Breast epithelium (tissue), 4 donors: Measurements from ENCODE around the gene AGAP5. TPM values are rescaled to one million over a fixed set of nuclear protein-coding genes. Genes with fewer than 3 reads are reported as not detected.

ENCODE experiments used
- DNase-seq, 2 donors: peaks; one replicate each; pipeline ENCODE4 v3.0.0-alpha.2; 2019; ENCODE audit warnings: low spot score in 2 of 2
- H3K27ac ChIP-seq, 2 donors: fragments of 200-600 bp; sonication (generic) in 1 of 2; one replicate each; pipeline ENCODE4 v1.5.1; 2016 to 2019; ENCODE audit warnings: mild to moderate bottlenecking in 1 of 2
- H3K27me3 ChIP-seq, 2 donors: fragments of 200-600 bp; sonication (generic) in 1 of 2; one replicate each; pipeline versions ENCODE4 v1.5.1 to v1.6.0; 2017 to 2019; ENCODE audit warnings: control low read depth in 1 of 2, mild to moderate bottlenecking in 1 of 2
- H3K36me3 ChIP-seq: fragments of 200-600 bp; one replicate; pipeline ENCODE4 v1.5.1; 2019
- H3K4me1 ChIP-seq, 2 donors: fragments of 200-600 bp; sonication (generic); one replicate each; pipeline ENCODE4 v1.5.1; 2016 to 2019; ENCODE audit warnings: control low read depth in 1 of 2
- H3K4me3 ChIP-seq, 3 donors: fragments of 200-600 bp; sonication (generic); 1 replicate in 2 of 3; 2 replicates in 1 of 3; pipeline ENCODE4 v1.5.1; 2016 to 2019; ENCODE audit warnings: mild to moderate bottlenecking in 3 of 3, moderate library complexity in 2 of 3
- H3K9me3 ChIP-seq, 2 donors: fragments of 200-600 bp; sonication (generic) in 1 of 2; one replicate each; pipeline ENCODE4 v1.5.1; 2016 to 2019; ENCODE audit warnings: control low read depth in 1 of 2
- POLR2A ChIP-seq: fragments of 450-650 bp; IDR thresholded peaks from one replicate; pipeline ENCODE4 v1.6.1; 2016; ENCODE audit warnings: antibody characterized with exemption, mild to moderate bottlenecking, moderate library complexity
- POLR2AphosphoS5 ChIP-seq, 3 donors: sonication (generic); formaldehyde crosslinking; IDR thresholded peaks; one replicate each; pipeline ENCODE4 v1.6.1; 2017; ENCODE audit warnings: antibody characterized with exemption in 3 of 3
- intact Hi-C: fragments of 100-400 bp; cut with DNase I; formaldehyde crosslinking; loops from one replicate; pipeline ENCODE4 v1.15.1; 2023; ENCODE audit warnings: low total_unique reads
- total RNA-seq, 3 donors: library from RNA; depleted of rRNA; stranded (reverse); fragments of >200 nt; gene quantifications; one replicate each; pipeline ENCODE4 v1.1.0, GENCODE V29; 2016
- TF ChIP-seq, protein P1 (sequence below), 3 donors: fragments of 450-650 bp; IDR thresholded peaks; one replicate each; pipeline ENCODE4 v1.5.1; 2016 to 2017; ENCODE audit warnings: antibody characterized with exemption in 3 of 3, mild to moderate bottlenecking in 3 of 3, moderate library complexity in 3 of 3

Gene AGAP5
- total RNA-seq, 3 donors from 2014 or later: 5.4 to 11.7 (median 7.9) TPM

DNA sequence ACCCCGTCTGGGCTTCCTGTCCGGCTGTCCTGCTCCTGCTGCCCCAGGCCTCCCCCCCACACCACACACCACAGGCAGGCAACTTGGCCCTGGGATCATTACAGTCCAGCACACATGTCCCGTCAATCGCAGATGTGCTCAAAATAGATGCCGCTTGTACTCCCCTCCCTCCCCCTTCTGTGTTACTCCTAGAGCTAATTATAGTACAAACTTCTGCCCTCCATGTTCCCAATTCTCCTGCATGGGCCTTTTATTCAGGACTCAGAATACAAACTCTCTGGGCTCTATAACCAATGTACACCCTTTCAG lies 42.0 kb downstream of the AGAP5 start, which contains the start of gene SYNPO2L:
TSS of gene SYNPO2L (minus strand) at position 40 of the 309 bp plus-strand sequence. CDS start 107 bp downstream, outside the sequence.
- no peaks in the 10 kb centered on the region for H3K27me3 ChIP-seq
- TF ChIP-seq POLR2A (no peak), POLR2AphosphoS5 (IDR thresholded peaks at IDR 0.05) (no peak)
- TF ChIP-seq, protein P1, sequence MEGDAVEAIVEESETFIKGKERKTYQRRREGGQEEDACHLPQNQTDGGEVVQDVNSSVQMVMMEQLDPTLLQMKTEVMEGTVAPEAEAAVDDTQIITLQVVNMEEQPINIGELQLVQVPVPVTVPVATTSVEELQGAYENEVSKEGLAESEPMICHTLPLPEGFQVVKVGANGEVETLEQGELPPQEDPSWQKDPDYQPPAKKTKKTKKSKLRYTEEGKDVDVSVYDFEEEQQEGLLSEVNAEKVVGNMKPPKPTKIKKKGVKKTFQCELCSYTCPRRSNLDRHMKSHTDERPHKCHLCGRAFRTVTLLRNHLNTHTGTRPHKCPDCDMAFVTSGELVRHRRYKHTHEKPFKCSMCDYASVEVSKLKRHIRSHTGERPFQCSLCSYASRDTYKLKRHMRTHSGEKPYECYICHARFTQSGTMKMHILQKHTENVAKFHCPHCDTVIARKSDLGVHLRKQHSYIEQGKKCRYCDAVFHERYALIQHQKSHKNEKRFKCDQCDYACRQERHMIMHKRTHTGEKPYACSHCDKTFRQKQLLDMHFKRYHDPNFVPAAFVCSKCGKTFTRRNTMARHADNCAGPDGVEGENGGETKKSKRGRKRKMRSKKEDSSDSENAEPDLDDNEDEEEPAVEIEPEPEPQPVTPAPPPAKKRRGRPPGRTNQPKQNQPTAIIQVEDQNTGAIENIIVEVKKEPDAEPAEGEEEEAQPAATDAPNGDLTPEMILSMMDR (IDR thresholded peaks at IDR 0.05): no peak
- H3K27ac ChIP-seq: no peak within 1 kb of the TSS
- H3K4me1 ChIP-seq: no peaks in the 10 kb centered on the region
- no peak within 1 kb of the TSS for H3K4me3 ChIP-seq
- H3K36me3 ChIP-seq: no peaks in the 10 kb centered on the region
- intact Hi-C loops: no loop called here
- DNase-seq: no peak
- H3K9me3 ChIP-seq: no peaks in the 10 kb centered on the region

DNA sequence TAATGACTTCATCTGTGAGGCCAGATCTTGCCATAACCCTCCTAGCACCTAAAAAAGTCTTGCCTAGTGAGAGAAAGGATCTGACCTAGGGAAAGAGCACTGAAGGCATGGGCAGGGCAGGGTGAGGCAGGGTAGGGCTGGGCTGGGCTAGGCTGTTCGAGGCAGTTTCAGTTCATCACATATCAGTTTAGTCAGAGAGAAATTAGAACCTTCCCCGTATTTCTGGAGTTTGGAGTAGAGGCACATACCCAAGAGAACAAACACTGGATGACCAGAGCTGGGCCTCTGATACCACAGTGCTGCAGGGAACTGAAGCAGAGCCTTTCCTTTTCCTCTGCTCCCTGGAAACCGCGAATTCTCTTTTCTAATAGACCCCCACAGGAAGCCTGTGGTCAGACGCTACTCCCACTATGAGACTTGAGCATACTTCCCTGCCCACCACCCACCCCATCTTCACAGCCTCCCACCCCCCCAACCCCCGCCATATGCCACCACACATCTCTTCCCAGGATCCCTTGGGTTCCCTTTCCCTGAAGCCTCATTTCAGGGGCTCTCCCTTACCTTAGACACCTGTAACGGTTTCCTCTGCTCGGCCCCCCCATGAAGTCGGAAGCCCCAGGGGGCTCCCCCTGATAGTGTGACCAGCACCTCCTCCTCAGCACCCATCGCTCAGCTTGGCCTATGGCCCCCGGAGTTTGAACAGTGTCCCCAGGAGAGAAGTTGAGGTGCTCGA lies 42.5 kb downstream of the AGAP5 start:
- no peak overlapping the region for H3K4me3 ChIP-seq
- no peak for DNase-seq
- H3K36me3 ChIP-seq: no peaks in the 10 kb centered on the region
- no peak overlapping the region for H3K27ac ChIP-seq
- no peaks in the 10 kb centered on the region for H3K27me3 ChIP-seq
- no peaks in the 10 kb centered on the region for H3K4me1 ChIP-seq
- intact Hi-C loops: no loop called here
- H3K9me3 ChIP-seq: no peaks in the 10 kb centered on the region
- TF ChIP-seq, protein P1 (IDR thresholded peaks at IDR 0.05): no peak
- no peak for TF ChIP-seq POLR2AphosphoS5 (IDR thresholded peaks at IDR 0.05)
- TF ChIP-seq POLR2A: no peak

DNA sequence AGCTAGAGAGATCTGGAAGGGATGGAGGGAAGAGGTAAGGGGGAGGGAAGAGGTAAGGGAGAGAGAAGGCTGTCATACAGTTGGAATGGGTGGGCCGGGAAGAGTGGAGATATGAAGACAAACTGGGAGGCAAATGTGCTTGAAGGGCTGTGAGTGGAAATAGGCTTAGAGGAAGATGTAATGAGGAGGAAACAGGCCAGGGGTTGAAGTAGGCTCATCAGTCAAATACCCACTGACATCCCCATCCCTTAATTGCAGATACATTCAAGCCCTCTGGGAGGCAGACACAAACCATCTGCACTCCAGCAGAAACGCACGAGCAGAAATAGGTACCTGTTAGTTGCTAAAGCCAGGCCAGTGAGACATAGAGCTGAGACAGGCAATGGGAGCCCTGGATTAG lies 44.2 kb downstream of the AGAP5 start:
- TF ChIP-seq POLR2AphosphoS5 (IDR thresholded peaks at IDR 0.05): no peak
- TF ChIP-seq POLR2A: no peak
- TF ChIP-seq, protein P1 (IDR thresholded peaks at IDR 0.05): no peak
- no peaks in the 10 kb centered on the region for H3K36me3 ChIP-seq

DNA sequence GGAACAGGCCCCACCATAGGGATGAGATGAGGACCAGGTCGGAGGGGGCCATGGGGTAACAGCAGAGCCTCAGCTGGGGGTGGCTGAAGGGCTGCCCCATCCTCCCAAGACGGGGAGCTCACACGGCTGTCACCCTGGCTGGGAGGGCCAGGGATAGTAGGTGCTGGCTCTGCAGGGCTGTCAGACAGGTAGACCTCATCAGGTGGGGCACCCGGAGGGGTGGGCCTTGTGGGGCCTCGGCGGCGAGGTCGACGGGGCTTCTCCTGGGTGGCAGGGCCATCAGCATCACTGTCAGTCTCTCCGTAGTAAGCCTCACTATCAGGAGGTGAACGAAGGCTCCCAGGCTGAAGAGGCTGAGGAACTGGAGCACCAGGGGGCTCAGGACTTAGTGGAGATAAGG lies 44.7 kb downstream of the AGAP5 start:
- H3K9me3 ChIP-seq: no peaks in the 10 kb centered on the region
- H3K4me1 ChIP-seq: no peaks in the 10 kb centered on the region
- no peak for DNase-seq
- H3K27me3 ChIP-seq: no peaks in the 10 kb centered on the region
- intact Hi-C loops: no loop called here
- no peak overlapping the region for H3K4me3 ChIP-seq
- TF ChIP-seq POLR2A (no peak), POLR2AphosphoS5 (IDR thresholded peaks at IDR 0.05) (no peak)
- TF ChIP-seq, protein P1 (IDR thresholded peaks at IDR 0.05): no peak
- H3K36me3 ChIP-seq: no peaks in the 10 kb centered on the region
- no peak overlapping the region for H3K27ac ChIP-seq

More for the DNA sequence above, 44.2 kb downstream of the AGAP5 start:
- no peaks in the 10 kb centered on the region for H3K9me3 ChIP-seq
- H3K27ac ChIP-seq: no peak overlapping the region
- intact Hi-C loops: no loop called here
- no peak overlapping the region for H3K4me3 ChIP-seq
- DNase-seq: no peak
- H3K27me3 ChIP-seq: no peaks in the 10 kb centered on the region
- H3K4me1 ChIP-seq: no peaks in the 10 kb centered on the region

DNA sequence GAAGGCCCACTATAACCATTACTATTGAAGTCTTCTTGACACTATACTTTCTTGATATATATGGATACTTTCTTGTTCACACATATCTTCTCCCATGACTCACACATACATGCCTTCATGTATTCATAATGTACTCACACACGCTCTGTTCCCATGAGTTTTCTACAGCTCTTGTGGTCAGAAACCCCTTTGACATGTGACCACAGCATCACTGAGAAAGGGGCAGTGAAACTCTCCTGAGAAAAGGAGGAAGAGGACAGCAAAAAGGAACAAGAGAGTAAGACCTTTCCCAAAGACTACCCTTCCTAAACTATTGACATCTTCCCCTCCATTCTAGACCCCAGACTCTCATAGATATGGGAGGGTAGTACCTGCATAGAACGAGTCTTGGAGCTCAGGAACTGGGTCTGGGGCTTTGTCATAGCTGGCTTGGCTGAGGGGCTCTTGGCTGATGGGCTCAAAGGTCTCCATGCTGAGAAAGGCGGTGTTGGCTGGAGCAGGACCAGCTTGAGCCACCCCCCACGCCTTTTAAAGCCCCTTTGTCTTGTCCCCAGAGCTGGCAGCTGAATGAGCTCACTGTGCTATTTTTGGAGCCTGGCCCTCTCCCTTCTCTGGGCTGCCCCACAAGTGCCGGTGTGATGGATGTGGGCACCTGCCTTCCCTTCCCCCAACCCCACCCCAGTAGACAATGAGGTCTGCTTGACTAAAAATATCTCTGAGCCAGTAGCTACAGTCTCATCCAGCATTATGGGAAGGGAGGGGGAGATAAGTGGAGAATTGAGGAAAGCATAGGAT lies 47.2 kb downstream of the AGAP5 start:
- DNase-seq: no peak
- Histone ChIP-seq H3K4me1 (no peaks in the 10 kb centered on the region), H3K27ac (no peak overlapping the region), H3K4me3 (no peak overlapping the region), H3K27me3 (no peaks in the 10 kb centered on the region), H3K9me3 (no peaks in the 10 kb centered on the region), H3K36me3 (no peaks in the 10 kb centered on the region)
- intact Hi-C loops: no loop called here
- TF ChIP-seq POLR2A: no peak
- TF ChIP-seq, protein P1 (IDR thresholded peaks at IDR 0.05): no peak
- TF ChIP-seq POLR2AphosphoS5 (IDR thresholded peaks at IDR 0.05): no peak
